Natural killer cell (primary cell): ENCODE results near the gene OR2M7. TPM values are rescaled to one million over a fixed set of nuclear protein-coding genes. Genes with fewer than 3 reads are reported as not detected.
"Not testable (repeated sequence)": the region's sequence is repeated elsewhere in the genome, so short reads cannot be mapped to it uniquely, and the experiment has no call there.

ENCODE experiments used
- ATAC-seq, 3 donors: fragments of 150-1000 bp in 2 of 3; fragments of 200-7000 bp in 1 of 3; cut with Tn5 transposase; 1 replicate in 1 of 3; 2 replicates in 2 of 3; pipeline ENCODE4 v1.10.0; 2021; ENCODE audit warnings: mild to moderate bottlenecking in 2 of 3, moderate library complexity in 2 of 3
- DNase-seq, 2 donors: peaks; one replicate each; pipeline versions ENCODE4 v3.0.0 to v3.0.0-alpha.2; 2013 to 2021; ENCODE audit warnings: mixed read lengths in 1 of 2
- H3K27ac ChIP-seq: one replicate; pipeline ENCODE4 v1.5.1; 2013; ENCODE audit warnings: mild to moderate bottlenecking, low read length
- H3K27me3 ChIP-seq: one replicate; pipeline ENCODE4 v1.6.1; 2013; ENCODE audit warnings: low read length; ENCODE audit not compliant: control insufficient read depth, insufficient read depth
- H3K36me3 ChIP-seq: one replicate; pipeline ENCODE4 v1.6.1; 2013; ENCODE audit warnings: low read length; ENCODE audit not compliant: control insufficient read depth, insufficient read depth
- H3K4me1 ChIP-seq: one replicate; pipeline ENCODE4 v1.6.1; 2013; ENCODE audit warnings: low read length; ENCODE audit not compliant: control insufficient read depth, insufficient read depth
- H3K4me3 ChIP-seq: one replicate; pipeline ENCODE4 v1.5.1; 2013; ENCODE audit warnings: low read length
- H3K9me3 ChIP-seq: one replicate; pipeline ENCODE4 v1.6.1; 2013; ENCODE audit warnings: low read length; ENCODE audit not compliant: control insufficient read depth, insufficient read depth
- H3K27ac Mint-ChIP-seq, 2 donors: one replicate each; pipeline ENCODE4 v1.8.0; 2022; ENCODE audit warnings: mild to moderate bottlenecking in 2 of 2, mixed read lengths in 2 of 2, moderate library complexity in 1 of 2
- H3K27me3 Mint-ChIP-seq, 2 donors: one replicate each; pipeline ENCODE4 v1.8.0; 2022; ENCODE audit warnings: low read depth in 2 of 2, mixed read lengths in 2 of 2
- H3K36me3 Mint-ChIP-seq: one replicate; pipeline ENCODE4 v1.8.0; 2022; ENCODE audit warnings: mixed read lengths
- H3K4me1 Mint-ChIP-seq, 2 donors: one replicate each; pipeline ENCODE4 v1.8.0; 2022; ENCODE audit warnings: mixed read lengths in 2 of 2
- H3K4me3 Mint-ChIP-seq: one replicate; pipeline ENCODE4 v1.8.0; 2022; ENCODE audit warnings: mild to moderate bottlenecking, moderate library complexity, mixed read lengths
- H3K9me3 Mint-ChIP-seq, 2 donors: one replicate each; pipeline ENCODE4 v1.8.0; 2022; ENCODE audit warnings: mixed read lengths in 2 of 2
- CTCF ChIP-seq: fragments of 200-600 bp; IDR thresholded peaks from one replicate; pipeline ENCODE4 v1.8.0; 2022; ENCODE audit warnings: antibody characterized with exemption
- WGBS: methylation state at CpG from one replicate; pipeline ENCODE4 v1.1.7; 2013; ENCODE audit warnings: missing lambda C conversion rate; ENCODE audit not compliant: insufficient coverage; 5-methylcytosine and 5-hydroxymethylcytosine counted together
- intact Hi-C: fragments of 100-400 bp; cut with micrococcal nuclease; formaldehyde crosslinking; loops from one replicate; pipeline ENCODE4 v1.14.2; 2022
- total RNA-seq, 4 donors: library from RNA; stranded (reverse); fragments of 120-200 nt in 1 of 4; gene quantifications; one replicate each; pipeline versions ENCODE4 v1.2.3 to v1.2.4, GENCODE V29; 2013 to 2022

Gene OR2M7
- total RNA-seq, 3 donors from 2014 or later (not counting 1 experiment from before 2014, with no cell fraction given): not detected

GRCh38 chr1:248343451-248343850 lies 19.1 kb upstream of the OR2M7 start:
- no peak overlapping the region for H3K4me3 Mint-ChIP-seq
- no peaks in the 10 kb centered on the region for H3K27me3 ChIP-seq
- intact Hi-C loops: no loop called here
- DNase-seq: no peak
- H3K27ac Mint-ChIP-seq: no peak overlapping the region
- no peaks in the 10 kb centered on the region for H3K9me3 Mint-ChIP-seq
- H3K27me3 Mint-ChIP-seq: no peaks in the 10 kb centered on the region
- no peak for ATAC-seq
- no peaks in the 10 kb centered on the region for H3K4me1 Mint-ChIP-seq
- no peak for TF ChIP-seq CTCF
- H3K36me3 ChIP-seq: no peaks in the 10 kb centered on the region
- no peak overlapping the region for H3K27ac ChIP-seq
- H3K36me3 Mint-ChIP-seq: no peaks in the 10 kb centered on the region
- H3K4me1 ChIP-seq: no peaks in the 10 kb centered on the region
- H3K9me3 ChIP-seq: no peaks in the 10 kb centered on the region
- no peak overlapping the region for H3K4me3 ChIP-seq
- 79% methylated on average over 2 of the region's 3 CpGs for WGBS

GRCh38 chr1:248316796-248317195 lies 7.6 kb downstream of the OR2M7 start:
- DNase-seq: no peak
- no peak for ATAC-seq
- TF ChIP-seq CTCF: no peak
- Histone ChIP-seq H3K4me1 (no peaks in the 10 kb centered on the region), H3K27ac (no peak overlapping the region), H3K9me3 (peaks cover 4% of the 10 kb centered on the region), H3K36me3 (no peaks in the 10 kb centered on the region), H3K27me3 (no peaks in the 10 kb centered on the region), H3K4me3 (no peak overlapping the region)
- WGBS: 86% methylated on average over 11 of the region's 11 CpGs
- no peaks in the 10 kb centered on the region for H3K4me1 Mint-ChIP-seq
- H3K4me3 Mint-ChIP-seq: no peak overlapping the region
- H3K9me3 Mint-ChIP-seq: peaks cover 9 to 17% of the 10 kb centered on the region in 2 donors
- intact Hi-C loops: no loop called here
- H3K36me3 Mint-ChIP-seq: no peaks in the 10 kb centered on the region
- no peaks in the 10 kb centered on the region for H3K27me3 Mint-ChIP-seq
- H3K27ac Mint-ChIP-seq: no peak overlapping the region

- H3K36me3 ChIP-seq, H3K36me3 Mint-ChIP-seq, H3K9me3 Mint-ChIP-seq, intact Hi-C loops, DNase-seq, H3K4me3 ChIP-seq, H3K9me3 ChIP-seq, H3K4me1 ChIP-seq, H3K27ac Mint-ChIP-seq, H3K27ac ChIP-seq, H3K4me1 Mint-ChIP-seq, H3K27me3 ChIP-seq, H3K4me3 Mint-ChIP-seq, H3K27me3 Mint-ChIP-seq, ATAC-seq: not testable (repeated sequence)
- 74% methylated on average over 15 of the region's 15 CpGs for WGBS
Observed at GRCh38 chr1:248306740-248307139, 17.6 kb downstream of the OR2M7 start.

- H3K27me3 Mint-ChIP-seq: no peaks in the 10 kb centered on the region
- no peaks in the 10 kb centered on the region for H3K9me3 ChIP-seq
- H3K4me1 ChIP-seq: no peaks in the 10 kb centered on the region
- no peaks in the 10 kb centered on the region for H3K36me3 ChIP-seq
- no peaks in the 10 kb centered on the region for H3K36me3 Mint-ChIP-seq
- 87% methylated on average over 19 of the region's 19 CpGs for WGBS
- no peak overlapping the region for H3K27ac ChIP-seq
- DNase-seq (no peak), ATAC-seq (no peak)
- H3K4me3 ChIP-seq: no peak overlapping the region
- no peak overlapping the region for H3K27ac Mint-ChIP-seq
- TF ChIP-seq CTCF: no peak
- H3K4me3 Mint-ChIP-seq: no peak overlapping the region
- peaks cover 0 to 3% of the 10 kb centered on the region in 2 donors for H3K9me3 Mint-ChIP-seq
- H3K4me1 Mint-ChIP-seq: no peaks in the 10 kb centered on the region
- intact Hi-C loops: no loop called here
- no peaks in the 10 kb centered on the region for H3K27me3 ChIP-seq
Observed at GRCh38 chr1:248306103-248306502, 18.3 kb downstream of the OR2M7 start.

- ATAC-seq, H3K4me1 ChIP-seq, H3K27me3 Mint-ChIP-seq, H3K36me3 Mint-ChIP-seq, H3K4me3 Mint-ChIP-seq, H3K9me3 Mint-ChIP-seq, DNase-seq, H3K4me3 ChIP-seq, H3K27ac ChIP-seq, H3K9me3 ChIP-seq, H3K4me1 Mint-ChIP-seq, H3K36me3 ChIP-seq, H3K27me3 ChIP-seq, intact Hi-C loops, H3K27ac Mint-ChIP-seq: not testable (repeated sequence)
- 90% methylated on average over 6 of the region's 9 CpGs for WGBS
Observed at GRCh38 chr1:248305672-248306071, 18.7 kb downstream of the OR2M7 start.
